Lower lobe of right lung (tissue), 2 donors: ENCODE measurements around the gene PRKN. TPM values are rescaled to one million over a fixed set of nuclear protein-coding genes. Genes with fewer than 3 reads are reported as not detected.

ENCODE experiments used
- ATAC-seq, 2 donors: fragments of 200-7000 bp; cut with Tn5 transposase; one replicate each; pipeline ENCODE4 v1.9.1; 2020 to 2022; ENCODE audit warnings: mild to moderate bottlenecking in 2 of 2, moderate library complexity in 2 of 2
- DNase-seq: peaks from one replicate; pipeline ENCODE4 v3.0.0-alpha.2; 2020
- H3K27ac ChIP-seq: fragments of 200-600 bp; one replicate; pipeline ENCODE4 v1.8.0; 2022
- H3K27me3 ChIP-seq: fragments of 200-600 bp; one replicate; pipeline ENCODE4 v1.8.0; 2022; ENCODE audit warnings: low read depth
- H3K36me3 ChIP-seq: fragments of 200-600 bp; one replicate; pipeline ENCODE4 v1.8.0; 2022; ENCODE audit warnings: mild to moderate bottlenecking
- H3K4me1 ChIP-seq: fragments of 200-600 bp; one replicate; pipeline ENCODE4 v1.8.0; 2022
- H3K4me3 ChIP-seq: fragments of 200-600 bp; one replicate; pipeline ENCODE4 v1.8.0; 2022; ENCODE audit warnings: mild to moderate bottlenecking
- H3K9me3 ChIP-seq: fragments of 200-600 bp; one replicate; pipeline ENCODE4 v1.8.0; 2022
- intact Hi-C: fragments of 100-400 bp; cut with DNase I; formaldehyde crosslinking; loops from one replicate; pipeline ENCODE4 v1.11.0; 2022
- total RNA-seq: library from RNA; stranded (reverse); fragmentation: NEBNext Ultra II Directional; extraction: Animal tissue kit (Norgen Biotek cat#: 25700); gene quantifications from one replicate; pipeline ENCODE4 v1.2.1, GENCODE V29; 2021
- TF ChIP-seq, protein P1 (sequence below): fragments of 200-600 bp; IDR thresholded peaks from one replicate; pipeline ENCODE4 v1.8.0; 2022; ENCODE audit warnings: antibody characterized with exemption, mild to moderate bottlenecking
- donor health status: DM: no; HTN: yes; CAD: no; lungs with severe emphysema.

The PRKN gene
- total RNA-seq, 1 donor from 2014 or later: 6.1 TPM

DNA sequence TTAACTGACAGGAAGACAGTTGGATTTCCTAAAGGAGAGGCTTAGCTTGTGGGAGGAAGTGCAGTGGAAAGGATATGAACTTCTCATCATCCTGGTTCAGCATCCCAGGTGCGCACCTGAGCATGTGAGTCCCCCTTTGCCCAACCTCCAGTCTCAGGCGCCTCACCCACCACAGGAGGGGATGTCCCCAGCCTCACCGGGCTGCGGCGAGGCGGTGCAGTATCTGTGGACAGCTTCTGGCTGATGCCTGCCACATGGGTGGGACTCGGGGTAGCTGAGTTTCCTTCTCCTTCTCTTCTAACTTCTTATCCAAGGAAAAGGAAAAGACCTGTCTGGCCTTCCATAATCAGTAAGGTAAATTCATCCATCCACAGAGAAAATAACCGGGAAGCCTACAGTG lies 914.4 kb downstream of the PRKN start:
- ATAC-seq: no peak
- DNase-seq: no peak
- intact Hi-C loops: no loop called here
- Histone ChIP-seq H3K9me3 (peaks cover 8% of the 10 kb centered on the region), H3K27ac (no peak overlapping the region), H3K4me1 (no peaks in the 10 kb centered on the region), H3K27me3 (no peaks in the 10 kb centered on the region), H3K36me3 (no peaks in the 10 kb centered on the region), H3K4me3 (no peak overlapping the region)
- TF ChIP-seq, protein P1, sequence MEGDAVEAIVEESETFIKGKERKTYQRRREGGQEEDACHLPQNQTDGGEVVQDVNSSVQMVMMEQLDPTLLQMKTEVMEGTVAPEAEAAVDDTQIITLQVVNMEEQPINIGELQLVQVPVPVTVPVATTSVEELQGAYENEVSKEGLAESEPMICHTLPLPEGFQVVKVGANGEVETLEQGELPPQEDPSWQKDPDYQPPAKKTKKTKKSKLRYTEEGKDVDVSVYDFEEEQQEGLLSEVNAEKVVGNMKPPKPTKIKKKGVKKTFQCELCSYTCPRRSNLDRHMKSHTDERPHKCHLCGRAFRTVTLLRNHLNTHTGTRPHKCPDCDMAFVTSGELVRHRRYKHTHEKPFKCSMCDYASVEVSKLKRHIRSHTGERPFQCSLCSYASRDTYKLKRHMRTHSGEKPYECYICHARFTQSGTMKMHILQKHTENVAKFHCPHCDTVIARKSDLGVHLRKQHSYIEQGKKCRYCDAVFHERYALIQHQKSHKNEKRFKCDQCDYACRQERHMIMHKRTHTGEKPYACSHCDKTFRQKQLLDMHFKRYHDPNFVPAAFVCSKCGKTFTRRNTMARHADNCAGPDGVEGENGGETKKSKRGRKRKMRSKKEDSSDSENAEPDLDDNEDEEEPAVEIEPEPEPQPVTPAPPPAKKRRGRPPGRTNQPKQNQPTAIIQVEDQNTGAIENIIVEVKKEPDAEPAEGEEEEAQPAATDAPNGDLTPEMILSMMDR: no peak

DNA sequence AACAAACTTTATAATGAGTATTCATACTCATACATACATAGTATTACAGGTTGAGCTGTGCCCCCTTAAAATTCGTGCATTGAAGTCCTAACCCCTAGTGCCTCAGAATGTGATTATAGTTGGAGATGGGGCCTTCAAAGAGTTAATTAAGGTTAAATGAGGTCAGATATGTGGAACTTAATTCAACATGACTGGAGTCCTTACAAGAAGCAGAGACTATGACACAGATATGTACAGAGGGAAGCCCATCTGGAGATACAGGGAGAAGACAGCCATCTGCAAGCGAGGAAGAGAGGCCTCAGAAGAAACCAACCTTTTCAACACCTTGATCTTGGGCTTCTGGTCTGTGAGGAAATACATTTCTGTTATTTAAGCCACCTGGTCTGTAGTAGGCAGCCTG lies 917.6 kb downstream of the PRKN start:
- H3K27me3 ChIP-seq: no peaks in the 10 kb centered on the region
- intact Hi-C loops: no loop called here
- H3K9me3 ChIP-seq: peaks cover 8% of the 10 kb centered on the region
- DNase-seq (no peak), ATAC-seq (no peak)
- TF ChIP-seq, protein P1: no peak
- no peak overlapping the region for H3K27ac ChIP-seq
- no peaks in the 10 kb centered on the region for H3K36me3 ChIP-seq
- H3K4me3 ChIP-seq: no peak overlapping the region
- H3K4me1 ChIP-seq: no peaks in the 10 kb centered on the region

DNA sequence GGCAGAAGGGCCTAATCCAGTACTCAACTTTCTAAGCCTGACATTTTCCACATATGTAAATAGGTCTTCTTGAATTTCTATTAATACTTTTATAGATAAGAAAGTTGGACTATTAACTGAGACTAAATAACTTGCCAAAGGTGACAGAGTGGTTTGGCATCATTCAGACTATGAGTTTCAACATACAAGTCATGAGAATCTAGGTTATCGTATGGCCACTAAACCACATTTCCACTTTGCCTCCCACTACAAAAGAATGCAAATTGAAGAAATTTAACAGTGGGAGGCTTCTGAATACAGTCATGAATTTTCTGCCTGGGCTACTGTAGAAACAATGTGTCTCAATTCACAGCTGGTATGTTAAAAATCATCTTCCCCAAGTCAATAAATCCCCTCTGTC lies 922.7 kb downstream of the PRKN start:
- intact Hi-C loops: no loop called here
- Histone ChIP-seq H3K27ac (no peak overlapping the region), H3K4me1 (no peaks in the 10 kb centered on the region), H3K27me3 (no peaks in the 10 kb centered on the region), H3K9me3 (no peaks in the 10 kb centered on the region), H3K36me3 (no peaks in the 10 kb centered on the region), H3K4me3 (no peak overlapping the region)
- TF ChIP-seq, protein P1: no peak
- ATAC-seq: no peak
- no peak for DNase-seq

DNA sequence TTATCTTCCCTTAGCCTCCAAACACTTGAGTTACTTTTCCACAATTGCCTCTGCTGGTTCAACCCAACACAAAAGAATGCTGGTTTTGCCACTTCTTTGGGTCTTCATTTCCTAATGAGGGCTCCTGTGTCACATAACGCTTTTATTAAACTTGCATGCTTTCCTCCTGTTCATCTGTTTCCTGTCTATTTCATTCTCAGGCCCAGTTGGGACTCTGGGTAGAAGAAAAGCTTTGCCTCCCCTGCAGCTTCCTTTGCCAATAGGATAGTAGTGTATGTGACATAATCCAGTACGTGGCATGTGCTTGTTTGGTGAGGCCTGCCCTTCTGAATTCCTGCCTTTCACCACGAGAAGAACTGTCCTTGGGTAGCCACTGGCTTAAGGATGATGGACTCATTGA lies 924.4 kb downstream of the PRKN start:
- no peak overlapping the region for H3K4me3 ChIP-seq
- ATAC-seq (no peak), DNase-seq (no peak)
- intact Hi-C loops: no loop called here
- TF ChIP-seq, protein P1: no peak
- H3K36me3 ChIP-seq: no peaks in the 10 kb centered on the region
- H3K27ac ChIP-seq: no peak overlapping the region
- H3K9me3 ChIP-seq: no peaks in the 10 kb centered on the region
- no peaks in the 10 kb centered on the region for H3K27me3 ChIP-seq
- no peaks in the 10 kb centered on the region for H3K4me1 ChIP-seq

DNA sequence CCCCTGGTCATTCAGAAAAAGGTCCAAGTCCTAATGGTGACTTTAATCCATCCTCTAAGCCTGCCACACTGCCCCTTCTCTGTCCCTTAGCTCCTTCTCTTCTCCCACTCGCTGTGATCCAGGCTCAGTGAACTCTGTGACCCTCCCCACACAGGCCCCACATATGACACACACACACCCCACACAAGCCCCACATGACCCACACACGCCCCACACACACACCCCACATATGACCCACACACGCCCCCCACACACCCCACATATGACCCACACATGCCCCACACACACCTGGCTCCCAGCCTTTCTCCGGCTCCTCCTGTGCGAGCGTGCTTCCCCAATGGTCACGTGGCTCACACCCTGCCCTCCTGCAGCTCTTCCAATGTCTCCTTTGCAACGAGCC lies 925.3 kb downstream of the PRKN start:
- intact Hi-C loops: no loop called here
- H3K9me3 ChIP-seq: no peaks in the 10 kb centered on the region
- peak in 1 of 2 donors; percentile 41 for ATAC-seq

More for the DNA sequence above, 925.3 kb downstream of the PRKN start:
- TF ChIP-seq, protein P1: no peak
- Histone ChIP-seq H3K36me3 (no peaks in the 10 kb centered on the region), H3K4me3 (no peak overlapping the region), H3K27me3 (no peaks in the 10 kb centered on the region), H3K4me1 (no peaks in the 10 kb centered on the region), H3K27ac (no peak overlapping the region)
- no peak for DNase-seq
